Activated CD8-positive, alpha-beta memory T cell treated with anti-CD3 and anti-CD28 coated beads, Interleukin-2, amount 50 U/mL, for 24 hours (primary cell): ENCODE data around the gene FBXL12.
"Not testable (repeated sequence)": the region's sequence is repeated elsewhere in the genome, so short reads cannot be mapped to it uniquely, and the experiment has no call there.

Experiments used
- DNase-seq: peaks from one replicate; pipeline ENCODE4 v3.0.0-alpha.2; 2020; ENCODE audit errors: extremely low read depth

The FBXL12 gene, protein sequence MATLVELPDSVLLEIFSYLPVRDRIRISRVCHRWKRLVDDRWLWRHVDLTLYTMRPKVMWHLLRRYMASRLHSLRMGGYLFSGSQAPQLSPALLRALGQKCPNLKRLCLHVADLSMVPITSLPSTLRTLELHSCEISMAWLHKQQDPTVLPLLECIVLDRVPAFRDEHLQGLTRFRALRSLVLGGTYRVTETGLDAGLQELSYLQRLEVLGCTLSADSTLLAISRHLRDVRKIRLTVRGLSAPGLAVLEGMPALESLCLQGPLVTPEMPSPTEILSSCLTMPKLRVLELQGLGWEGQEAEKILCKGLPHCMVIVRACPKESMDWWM

GRCh38 chr19:9818734-9819595 is at the start of gene FBXL12:
TSS of gene FBXL12 (minus strand) at chr19:9819079. CDS start at chr19:9818813, 266 bp downstream.
- DNase-seq, result peak; percentile 100

GRCh38 chr19:9865732-9866501 is 47.0 kb upstream of the FBXL12 start:
- DNase-seq, result no peak

DNA sequence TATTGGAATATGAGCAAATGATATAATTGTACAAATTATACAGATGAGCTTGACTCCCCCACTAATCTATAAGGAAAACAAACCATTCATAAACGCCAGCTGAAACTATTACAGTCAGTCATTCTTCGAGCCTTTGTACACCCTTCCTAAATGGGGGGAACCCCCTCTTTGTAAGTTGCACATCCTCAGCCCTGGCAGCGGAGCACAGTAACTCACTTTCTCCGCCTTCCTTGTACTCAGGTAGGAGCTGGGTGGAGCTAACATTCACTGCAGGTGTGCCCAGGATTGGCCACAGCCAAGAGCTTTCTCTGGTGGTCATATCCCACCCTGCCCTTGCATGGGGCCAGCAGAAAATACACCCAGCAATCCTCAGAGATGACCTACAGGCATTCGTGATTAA is 44.9 kb upstream of the FBXL12 start:
- DNase-seq, result no peak

- DNase-seq, result no peak
These were observed 44.1 kb upstream of the FBXL12 start for GRCh38 chr19:9862938-9863337.

- no peak for DNase-seq
These were observed 42.6 kb upstream of the FBXL12 start for GRCh38 chr19:9861503-9861902.

GRCh38 chr19:9860407-9860806 is 41.5 kb upstream of the FBXL12 start:
- no peak for DNase-seq

GRCh38 chr19:9858766-9859165 is 39.9 kb upstream of the FBXL12 start:
- DNase-seq, result no peak

DNA sequence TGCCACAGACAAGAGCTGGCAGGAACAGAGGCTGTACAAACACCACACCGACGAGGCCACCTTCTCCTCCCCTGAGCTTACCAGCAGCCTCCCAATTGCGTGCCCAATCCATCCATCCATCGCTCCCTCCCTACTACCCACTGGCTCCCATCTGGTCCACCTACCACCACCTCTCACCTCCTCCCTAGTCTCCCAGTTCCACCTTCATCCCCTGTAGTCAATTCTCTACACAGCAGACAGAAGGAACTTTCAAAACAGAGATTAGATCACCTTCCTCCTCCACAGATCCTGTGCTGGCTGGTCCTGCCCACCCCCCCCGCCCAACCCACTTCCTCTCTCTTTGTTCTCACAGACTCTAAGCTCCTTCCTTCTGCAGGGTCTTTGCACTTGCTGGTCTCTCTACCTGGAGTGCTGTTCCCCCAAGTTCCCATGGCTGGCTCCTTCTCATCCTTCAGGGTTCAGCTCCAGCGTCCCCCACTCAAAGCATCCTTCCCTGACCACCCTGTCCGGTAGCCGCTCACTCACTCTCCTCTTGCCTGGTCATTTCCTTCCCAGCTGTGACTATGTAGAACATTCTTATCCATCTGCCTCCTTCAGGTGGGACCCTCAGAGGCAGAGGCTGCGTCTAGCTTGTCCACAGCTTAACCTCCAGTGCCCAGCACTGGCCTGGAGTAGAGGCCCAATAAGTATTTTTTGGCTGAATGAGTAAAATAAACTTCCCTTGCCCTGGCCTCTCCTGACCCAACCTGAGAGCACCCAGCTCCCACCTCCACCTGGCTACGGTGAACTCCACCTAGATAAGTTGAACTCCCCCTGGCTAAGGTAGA is 39.3 kb upstream of the FBXL12 start:
- no peak for DNase-seq

GRCh38 chr19:9857076-9857721 is 38.3 kb upstream of the FBXL12 start:
- DNase-seq, result no peak

DNA sequence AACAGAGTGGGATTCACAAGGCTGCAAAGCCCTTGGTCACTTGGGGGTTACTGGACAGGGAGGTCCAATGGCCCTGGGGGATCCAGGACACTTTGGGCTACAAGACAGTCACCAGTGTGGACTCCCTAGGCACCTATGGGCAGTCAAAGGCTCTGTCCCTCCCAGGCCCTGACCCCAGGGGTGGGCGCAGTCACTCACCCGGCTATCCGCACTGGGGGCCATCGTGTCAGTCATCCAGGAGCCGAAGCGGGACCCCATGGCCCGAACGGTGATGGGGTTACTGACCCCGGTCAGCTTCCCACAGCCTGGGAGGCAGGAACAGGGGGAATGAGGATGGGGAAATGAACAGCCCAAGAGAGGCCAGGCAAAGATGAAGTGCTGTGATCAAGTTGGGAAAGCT is 37.7 kb upstream of the FBXL12 start:
- no peak for DNase-seq

GRCh38 chr19:9854282-9854846 is 35.5 kb upstream of the FBXL12 start:
- DNase-seq, result no peak

- DNase-seq, result no peak
These were observed 31.5 kb upstream of the FBXL12 start for GRCh38 chr19:9850235-9850959.

- no peak for DNase-seq
These were observed 30.9 kb upstream of the FBXL12 start for GRCh38 chr19:9849791-9850190.

DNA sequence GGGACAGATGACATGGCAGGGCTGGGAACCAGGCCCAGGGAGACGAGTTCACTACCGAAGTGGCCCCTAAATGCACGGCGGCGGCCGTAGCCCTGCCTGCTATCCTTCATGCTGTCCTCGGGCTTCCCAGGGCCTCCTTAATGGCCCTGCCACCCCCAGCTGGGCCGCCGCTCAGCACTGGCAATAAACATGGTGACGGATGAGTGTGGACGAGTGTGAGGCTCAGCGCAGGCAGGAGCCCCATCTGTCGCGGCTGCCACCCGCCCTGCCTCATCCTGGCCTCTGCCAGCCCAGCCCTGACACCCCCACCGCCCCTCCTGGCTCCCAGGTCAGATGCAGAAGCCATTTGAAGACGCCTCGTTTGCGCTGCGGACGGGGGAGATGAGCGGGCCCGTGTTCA is 29.9 kb upstream of the FBXL12 start:
- no peak for DNase-seq

DNA sequence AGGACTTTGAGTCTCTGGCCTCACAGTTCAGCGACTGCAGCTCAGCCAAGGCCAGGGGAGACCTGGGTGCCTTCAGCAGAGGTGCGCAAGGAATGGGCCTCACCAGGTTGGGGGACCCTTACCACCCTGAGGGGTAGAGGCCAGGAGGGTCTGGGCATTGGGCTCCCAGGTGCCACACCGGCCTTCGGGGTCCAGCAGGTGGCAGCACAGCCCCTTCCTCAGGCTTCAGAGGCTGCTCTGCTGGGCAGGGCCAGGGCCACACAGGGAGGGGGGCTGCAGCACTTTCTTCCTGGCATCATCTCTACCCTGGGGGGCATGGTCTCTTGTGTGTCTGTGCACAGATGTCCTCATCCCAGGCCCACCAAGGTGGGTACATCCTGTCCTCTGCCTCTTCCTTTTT is 29.2 kb upstream of the FBXL12 start:
- DNase-seq, result no peak

- DNase-seq, result peak; percentile 27
These were observed 28.3 kb upstream of the FBXL12 start for GRCh38 chr19:9847087-9847671.

- DNase-seq, result not testable (repeated sequence)
These were observed 24.9 kb upstream of the FBXL12 start for GRCh38 chr19:9843626-9844273.

- no peak for DNase-seq
These were observed 24.2 kb upstream of the FBXL12 start for GRCh38 chr19:9842834-9843625.
